HepG2 (cell line): ENCODE measurements around the gene PPP3R1. TPM values are rescaled to one million over a fixed set of nuclear protein-coding genes. Genes with fewer than 3 reads are reported as not detected.

Experiments used
- ASH2L ChIP-seq: fragments of 300-600, 200-600 bp; sonication (generic); IDR thresholded peaks from 2 replicates; pipeline ENCODE4 v1.7.0; 2017; ENCODE audit warnings: low read depth, mild to moderate bottlenecking, moderate library complexity, mixed read lengths, low read length; ENCODE audit not compliant: insufficient read length
- BRCA1 ChIP-seq: sonication (generic); formaldehyde crosslinking; IDR thresholded peaks from 2 replicates; pipeline ENCODE4 v1.4.0; 2020; ENCODE audit warnings: missing genetic modification reagents
- EHMT2 ChIP-seq: fragments of 200-600 bp; sonication (generic); IDR thresholded peaks from 2 replicates; pipeline ENCODE4 v1.7.0; 2017; ENCODE audit warnings: antibody characterized with exemption, low read depth, low read length, borderline replicate concordance
- MAFK ChIP-seq, 2 experiments: IDR thresholded peaks in 1 of 2; conservative IDR thresholded peaks in 1 of 2; 2 replicates each; pipeline ENCODE4 v1.6.1; 2011; ENCODE audit warnings: improper control_type of control experiment in 2 of 2, low read length in 2 of 2
- MED8 ChIP-seq: sonication (generic); formaldehyde crosslinking; IDR thresholded peaks from 2 replicates; pipeline ENCODE4 v1.8.1; 2023; ENCODE audit warnings: mild to moderate bottlenecking, missing genetic modification reagents; ENCODE audit not compliant: insufficient replicate concordance
- NR2F2 ChIP-seq: IDR thresholded peaks from 2 replicates; pipeline ENCODE4 v1.6.1; 2012; ENCODE audit warnings: low read depth, inconsistent platforms, borderline replicate concordance
- PHF5A ChIP-seq: IDR thresholded peaks from one replicate; pipeline ENCODE4 v1.6.1; 2018; ENCODE audit warnings: low read depth, missing genetic modification reagents; ENCODE audit not compliant: unreplicated experiment
- SNRNP70 ChIP-seq: fragments of 200-400 bp; formaldehyde crosslinking; IDR thresholded peaks from 2 replicates; pipeline ENCODE4 v1.6.1; 2017; ENCODE audit warnings: mild to moderate bottlenecking, low read depth, low read length, moderate library complexity
- TFAP4 ChIP-seq: sonication (generic); IDR thresholded peaks from 2 replicates; pipeline ENCODE4 v1.6.1; 2016; ENCODE audit warnings: low read depth, borderline replicate concordance
- THAP8 ChIP-seq: sonication (generic); formaldehyde crosslinking; IDR thresholded peaks from 2 replicates; pipeline ENCODE4 v1.5.1; 2020; ENCODE audit warnings: missing genetic modification reagents, mild to moderate bottlenecking, borderline replicate concordance
- ZNF17 ChIP-seq: sonication (generic); formaldehyde crosslinking; IDR thresholded peaks from 2 replicates; pipeline ENCODE4 v1.5.0; 2020; ENCODE audit warnings: mild to moderate bottlenecking, missing genetic modification reagents
- ZNF180 ChIP-seq: sonication (generic); formaldehyde crosslinking; IDR thresholded peaks from 2 replicates; pipeline ENCODE4 v1.4.0; 2020; ENCODE audit warnings: low read depth, missing genetic modification reagents, borderline replicate concordance
- ZNF292 ChIP-seq: sonication (generic); formaldehyde crosslinking; IDR thresholded peaks from 2 replicates; pipeline ENCODE4 v1.8.1; 2022; ENCODE audit warnings: mild to moderate bottlenecking, low read depth, missing genetic modification reagents, borderline replicate concordance
- ZNF570 ChIP-seq: sonication (generic); formaldehyde crosslinking; IDR thresholded peaks from 2 replicates; pipeline ENCODE4 v1.4.0; 2020; ENCODE audit warnings: mild to moderate bottlenecking, missing genetic modification reagents, borderline replicate concordance
- ZXDC ChIP-seq: sonication (generic); formaldehyde crosslinking; IDR thresholded peaks from 2 replicates; pipeline ENCODE4 v1.5.0; 2020; ENCODE audit warnings: mild to moderate bottlenecking, missing genetic modification reagents
- polyA plus RNA-seq, 8 experiments: library from polyadenylated mRNA; depleted of rRNA in 3 of 8; stranded (reverse) in 7 of 8; unstranded in 1 of 8; fragments of >200 nt; fragmentation: Illumina TruSeq in 4 of 8; extraction: Trizol in 4 of 8; gene quantifications; 2 replicates each; pipeline versions ENCODE4 v1.2.1 to v1.2.3, GENCODE V29; 2011 to 2016; ENCODE audit warnings: low read depth in 4 of 8, missing spikeins in 1 of 8, mixed read lengths in 1 of 8; ENCODE audit not compliant: insufficient read depth in 1 of 8
- total RNA-seq, 5 experiments: library from RNA; depleted of rRNA; stranded (reverse); fragments of >200 nt; fragmentation: Illumina TruSeq; extraction: Trizol; gene quantifications; 2 replicates each; pipeline ENCODE4 v1.2.3, GENCODE V29; 2016; ENCODE audit warnings: low read depth in 1 of 5
- TF ChIP-seq, protein P1 (sequence below): sonication (generic); formaldehyde crosslinking; IDR thresholded peaks from 2 replicates; pipeline ENCODE4 v1.9.0; 2021; ENCODE audit warnings: missing genetic modification reagents, borderline replicate concordance
- TF ChIP-seq, protein P2 (sequence below): sonication (generic); formaldehyde crosslinking; IDR thresholded peaks from 2 replicates; pipeline ENCODE4 v1.8.1; 2023; ENCODE audit warnings: mild to moderate bottlenecking, missing genetic modification reagents, borderline replicate concordance
- TF ChIP-seq, protein P3 (sequence below): sonication (generic); formaldehyde crosslinking; IDR thresholded peaks from 2 replicates; pipeline ENCODE4 v1.4.0; 2020; ENCODE audit warnings: missing genetic modification reagents
- TF ChIP-seq, protein P4 (sequence below): fragments of 450-650 bp; IDR thresholded peaks from 2 replicates; pipeline ENCODE4 v1.6.1; 2017

The PPP3R1 gene
- total and polyA plus RNA-seq, 2 of the 13 experiments (the other 11 are each of a cell fraction or from before 2014, with no cell fraction given), result 11.6 to 25.7 TPM

GRCh38 chr2:68157402-68158133 lies 94.8 kb downstream of the PPP3R1 start, which contains the start of gene PNO1 (continued):
- TF ChIP-seq, protein P1, sequence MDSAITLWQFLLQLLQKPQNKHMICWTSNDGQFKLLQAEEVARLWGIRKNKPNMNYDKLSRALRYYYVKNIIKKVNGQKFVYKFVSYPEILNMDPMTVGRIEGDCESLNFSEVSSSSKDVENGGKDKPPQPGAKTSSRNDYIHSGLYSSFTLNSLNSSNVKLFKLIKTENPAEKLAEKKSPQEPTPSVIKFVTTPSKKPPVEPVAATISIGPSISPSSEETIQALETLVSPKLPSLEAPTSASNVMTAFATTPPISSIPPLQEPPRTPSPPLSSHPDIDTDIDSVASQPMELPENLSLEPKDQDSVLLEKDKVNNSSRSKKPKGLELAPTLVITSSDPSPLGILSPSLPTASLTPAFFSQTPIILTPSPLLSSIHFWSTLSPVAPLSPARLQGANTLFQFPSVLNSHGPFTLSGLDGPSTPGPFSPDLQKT (CRISPR knock-in tag), result no peak
- TF ChIP-seq MAFK (conservative IDR thresholded peaks at IDR 0.05 in 1 of 2, IDR thresholded peaks at IDR 0.05 in 1 of 2; ENCODE audit: low read length in 2 of 2) (0 out of 4 replicates have a peak, but pooled peaks of 1 of the 2 experiments have one; percentile 1), THAP8 (peak; percentile 85; the same call in 1 of the 2 replicates), ZXDC (no peak), ASH2L (peak; percentile 100), ZNF292 (CRISPR knock-in tag) (peak; percentile 89), BRCA1 (no peak), MED8 (CRISPR knock-in tag) (no peak), NR2F2 (peak; percentile 66; the same call in 1 of the 2 replicates), SNRNP70 (no peak), ZNF570 (CRISPR knock-in tag) (no peak), TFAP4 (peak; percentile 60), ZNF17 (CRISPR knock-in tag) (no peak), ZNF180 (CRISPR knock-in tag) (peak; percentile 46; the same call in 1 of the 2 replicates), PHF5A (CRISPR knock-in tag) (no peak), EHMT2 (no peak; the same call in 1 of the 2 replicates)
- TF ChIP-seq, protein P2, sequence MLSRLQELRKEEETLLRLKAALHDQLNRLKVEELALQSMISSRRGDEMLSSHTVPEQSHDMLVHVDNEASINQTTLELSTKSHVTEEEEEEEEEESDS, result no peak
- TF ChIP-seq, protein P3, sequence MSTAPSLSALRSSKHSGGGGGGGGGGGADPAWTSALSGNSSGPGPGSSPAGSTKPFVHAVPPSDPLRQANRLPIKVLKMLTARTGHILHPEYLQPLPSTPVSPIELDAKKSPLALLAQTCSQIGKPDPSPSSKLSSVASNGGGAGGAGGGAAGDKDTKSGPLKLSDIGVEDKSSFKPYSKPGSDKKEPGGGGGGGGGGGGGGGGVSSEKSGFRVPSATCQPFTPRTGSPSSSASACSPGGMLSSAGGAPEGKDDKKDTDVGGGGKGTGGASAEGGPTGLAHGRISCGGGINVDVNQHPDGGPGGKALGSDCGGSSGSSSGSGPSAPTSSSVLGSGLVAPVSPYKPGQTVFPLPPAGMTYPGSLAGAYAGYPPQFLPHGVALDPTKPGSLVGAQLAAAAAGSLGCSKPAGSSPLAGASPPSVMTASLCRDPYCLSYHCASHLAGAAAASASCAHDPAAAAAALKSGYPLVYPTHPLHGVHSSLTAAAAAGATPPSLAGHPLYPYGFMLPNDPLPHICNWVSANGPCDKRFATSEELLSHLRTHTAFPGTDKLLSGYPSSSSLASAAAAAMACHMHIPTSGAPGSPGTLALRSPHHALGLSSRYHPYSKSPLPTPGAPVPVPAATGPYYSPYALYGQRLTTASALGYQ (CRISPR knock-in tag), result peak; percentile 22; the same call in 1 of the 2 replicates
- TF ChIP-seq, protein P4, sequence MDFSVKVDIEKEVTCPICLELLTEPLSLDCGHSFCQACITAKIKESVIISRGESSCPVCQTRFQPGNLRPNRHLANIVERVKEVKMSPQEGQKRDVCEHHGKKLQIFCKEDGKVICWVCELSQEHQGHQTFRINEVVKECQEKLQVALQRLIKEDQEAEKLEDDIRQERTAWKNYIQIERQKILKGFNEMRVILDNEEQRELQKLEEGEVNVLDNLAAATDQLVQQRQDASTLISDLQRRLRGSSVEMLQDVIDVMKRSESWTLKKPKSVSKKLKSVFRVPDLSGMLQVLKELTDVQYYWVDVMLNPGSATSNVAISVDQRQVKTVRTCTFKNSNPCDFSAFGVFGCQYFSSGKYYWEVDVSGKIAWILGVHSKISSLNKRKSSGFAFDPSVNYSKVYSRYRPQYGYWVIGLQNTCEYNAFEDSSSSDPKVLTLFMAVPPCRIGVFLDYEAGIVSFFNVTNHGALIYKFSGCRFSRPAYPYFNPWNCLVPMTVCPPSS, result no peak
